ENCODE results near the gene GABRA5.

The GABRA5 gene

GRCh38 chr15:26910715-26911114 lies 43.9 kb downstream of the GABRA5 start:
- H3K4me2 ChIP-seq (ENCODE audit: low read length, poor library complexity, severe bottlenecking): no peak overlapping the region
- DNase-seq: no peak
- H3K4me3 ChIP-seq (ENCODE audit: insufficient read depth in 1 of 2, low read depth in 1 of 2, low read length in 2 of 2): no peak overlapping the region

GRCh38 chr15:26921433-26921832 lies 54.6 kb downstream of the GABRA5 start:
- Histone ChIP-seq H4K8ac (ENCODE audit: low read length) (no peak overlapping the region), H3K4ac (ENCODE audit: low read depth in 1 of 2, low read length in 2 of 2) (no peak overlapping the region), H3K36me3 (ENCODE audit: control insufficient read depth in 1 of 2, insufficient read depth in 2 of 2, low read depth in 1 of 2, low read length in 2 of 2) (no peaks in the 10 kb centered on the region), H2AK5ac (ENCODE audit: low read length, severe bottlenecking) (no peak overlapping the region), H2BK12ac (ENCODE audit: low read length in 2 of 2) (no peak overlapping the region), H3K4me3 (ENCODE audit: insufficient read depth in 1 of 2, low read depth in 1 of 2, low read length in 2 of 2) (no peak overlapping the region), H3K4me2 (ENCODE audit: low read length, poor library complexity, severe bottlenecking) (no peak overlapping the region), H3K9ac (ENCODE audit: low read length) (no peak overlapping the region), H2BK15ac (ENCODE audit: low read depth, poor library complexity, severe bottlenecking) (no peak overlapping the region), H2BK5ac (ENCODE audit: low read depth, low read length, poor library complexity, severe bottlenecking) (no peak overlapping the region), H2BK120ac (ENCODE audit: low read depth, low read length) (no peak overlapping the region), H3K9me3 (ENCODE audit: control insufficient read depth, low read length) (peaks cover 39% of the 10 kb centered on the region), H3K27me3 (ENCODE audit: control insufficient read depth in 1 of 2, insufficient read depth in 1 of 2, low read length in 2 of 2) (no peaks in the 10 kb centered on the region), H3K14ac (ENCODE audit: low read length in 2 of 2) (no peak overlapping the region), H4K91ac (ENCODE audit: low read length) (no peak overlapping the region), H3K18ac (ENCODE audit: low read depth in 1 of 2, low read length in 2 of 2) (no peak overlapping the region), H3K27ac (ENCODE audit: low read length, poor library complexity, severe bottlenecking) (no peak overlapping the region), H3K79me1 (replicated peaks; ENCODE audit: low read length, poor library complexity, severe bottlenecking) (no peaks in the 10 kb centered on the region), H2AFZ (ENCODE audit: low read depth, low read length) (no peak overlapping the region), H3K23ac (ENCODE audit: low read length in 2 of 2) (no peak overlapping the region), H3K4me1 (ENCODE audit: control insufficient read depth, insufficient read depth, low read depth, low read length) (no peaks in the 10 kb centered on the region)
- 67% methylated on average over 1 of the region's 1 CpG for WGBS
- no peak for DNase-seq

More at GRCh38 chr15:26910715-26911114, 43.9 kb downstream of the GABRA5 start:
- Histone ChIP-seq H2BK15ac (ENCODE audit: low read depth, poor library complexity, severe bottlenecking) (no peak overlapping the region), H3K9me3 (ENCODE audit: control insufficient read depth, low read length) (peaks cover 8% of the 10 kb centered on the region), H3K4ac (ENCODE audit: low read depth in 1 of 2, low read length in 2 of 2) (no peak overlapping the region), H2BK5ac (ENCODE audit: low read depth, low read length, poor library complexity, severe bottlenecking) (no peak overlapping the region), H3K27me3 (ENCODE audit: control insufficient read depth in 1 of 2, insufficient read depth in 1 of 2, low read length in 2 of 2) (no peaks in the 10 kb centered on the region), H3K79me1 (replicated peaks; ENCODE audit: low read length, poor library complexity, severe bottlenecking) (no peaks in the 10 kb centered on the region), H3K23ac (ENCODE audit: low read length in 2 of 2) (no peak overlapping the region), H2BK120ac (ENCODE audit: low read depth, low read length) (no peak overlapping the region), H4K8ac (ENCODE audit: low read length) (no peak overlapping the region), H3K27ac (ENCODE audit: low read length, poor library complexity, severe bottlenecking) (no peak overlapping the region), H3K4me1 (ENCODE audit: control insufficient read depth, insufficient read depth, low read depth, low read length) (no peaks in the 10 kb centered on the region), H2AK5ac (ENCODE audit: low read length, severe bottlenecking) (no peak overlapping the region), H3K9ac (ENCODE audit: low read length) (no peak overlapping the region), H2BK12ac (ENCODE audit: low read length in 2 of 2) (no peak overlapping the region), H2AFZ (ENCODE audit: low read depth, low read length) (no peak overlapping the region), H3K14ac (ENCODE audit: low read length in 2 of 2) (no peak overlapping the region), H4K91ac (ENCODE audit: low read length) (no peak overlapping the region), H3K36me3 (ENCODE audit: control insufficient read depth in 1 of 2, insufficient read depth in 2 of 2, low read depth in 1 of 2, low read length in 2 of 2) (no peaks in the 10 kb centered on the region), H3K18ac (ENCODE audit: low read depth in 1 of 2, low read length in 2 of 2) (no peak overlapping the region)
- 80% methylated on average over 3 of the region's 4 CpGs for WGBS

GRCh38 chr15:26926081-26926480 lies 59.2 kb downstream of the GABRA5 start:
- no peak overlapping the region for H4K91ac ChIP-seq (ENCODE audit: low read length)
- H3K18ac ChIP-seq (ENCODE audit: low read depth in 1 of 2, low read length in 2 of 2): no peak overlapping the region
- H3K9me3 ChIP-seq (ENCODE audit: control insufficient read depth, low read length): no peaks in the 10 kb centered on the region
- no peak overlapping the region for H2BK12ac ChIP-seq (ENCODE audit: low read length in 2 of 2)
- H2AK5ac ChIP-seq (ENCODE audit: low read length, severe bottlenecking): no peak overlapping the region
- DNase-seq: no peak
- no peak overlapping the region for H3K14ac ChIP-seq (ENCODE audit: low read length in 2 of 2)
- no peak overlapping the region for H4K8ac ChIP-seq (ENCODE audit: low read length)
- 71% methylated on average over 2 of the region's 2 CpGs for WGBS
- no peaks in the 10 kb centered on the region for H3K79me1 ChIP-seq (replicated peaks; ENCODE audit: low read length, poor library complexity, severe bottlenecking)
- H3K4ac ChIP-seq (ENCODE audit: low read depth in 1 of 2, low read length in 2 of 2): no peak overlapping the region
- H3K4me3 ChIP-seq (ENCODE audit: insufficient read depth in 1 of 2, low read depth in 1 of 2, low read length in 2 of 2): no peak overlapping the region
- H3K27ac ChIP-seq (ENCODE audit: low read length, poor library complexity, severe bottlenecking): no peak overlapping the region
- H3K4me1 ChIP-seq (ENCODE audit: control insufficient read depth, insufficient read depth, low read depth, low read length): no peaks in the 10 kb centered on the region
- H3K27me3 ChIP-seq (ENCODE audit: control insufficient read depth in 1 of 2, insufficient read depth in 1 of 2, low read length in 2 of 2): no peaks in the 10 kb centered on the region
- H3K23ac ChIP-seq (ENCODE audit: low read length in 2 of 2): no peak overlapping the region
- no peaks in the 10 kb centered on the region for H3K36me3 ChIP-seq (ENCODE audit: control insufficient read depth in 1 of 2, insufficient read depth in 2 of 2, low read depth in 1 of 2, low read length in 2 of 2)
- H2BK15ac ChIP-seq (ENCODE audit: low read depth, poor library complexity, severe bottlenecking): no peak overlapping the region
- H3K9ac ChIP-seq (ENCODE audit: low read length): no peak overlapping the region
- H3K4me2 ChIP-seq (ENCODE audit: low read length, poor library complexity, severe bottlenecking): no peak overlapping the region
- no peak overlapping the region for H2AFZ ChIP-seq (ENCODE audit: low read depth, low read length)
- no peak overlapping the region for H2BK5ac ChIP-seq (ENCODE audit: low read depth, low read length, poor library complexity, severe bottlenecking)
- no peak overlapping the region for H2BK120ac ChIP-seq (ENCODE audit: low read depth, low read length)

- Histone ChIP-seq H2BK5ac (ENCODE audit: low read depth, low read length, poor library complexity, severe bottlenecking) (no peak overlapping the region), H3K4me1 (ENCODE audit: control insufficient read depth, insufficient read depth, low read depth, low read length) (no peaks in the 10 kb centered on the region), H2AK5ac (ENCODE audit: low read length, severe bottlenecking) (no peak overlapping the region), H4K8ac (ENCODE audit: low read length) (no peak overlapping the region), H3K18ac (ENCODE audit: low read depth in 1 of 2, low read length in 2 of 2) (no peak overlapping the region), H3K27me3 (ENCODE audit: control insufficient read depth in 1 of 2, insufficient read depth in 1 of 2, low read length in 2 of 2) (no peaks in the 10 kb centered on the region), H3K36me3 (ENCODE audit: control insufficient read depth in 1 of 2, insufficient read depth in 2 of 2, low read depth in 1 of 2, low read length in 2 of 2) (no peaks in the 10 kb centered on the region), H2BK15ac (ENCODE audit: low read depth, poor library complexity, severe bottlenecking) (no peak overlapping the region), H3K9ac (ENCODE audit: low read length) (no peak overlapping the region), H3K4me3 (ENCODE audit: insufficient read depth in 1 of 2, low read depth in 1 of 2, low read length in 2 of 2) (no peak overlapping the region), H3K14ac (ENCODE audit: low read length in 2 of 2) (no peak overlapping the region), H3K79me1 (replicated peaks; ENCODE audit: low read length, poor library complexity, severe bottlenecking) (no peaks in the 10 kb centered on the region), H3K4ac (ENCODE audit: low read depth in 1 of 2, low read length in 2 of 2) (no peak overlapping the region), H3K4me2 (ENCODE audit: low read length, poor library complexity, severe bottlenecking) (no peak overlapping the region), H4K91ac (ENCODE audit: low read length) (no peak overlapping the region), H3K9me3 (ENCODE audit: control insufficient read depth, low read length) (no peaks in the 10 kb centered on the region), H2AFZ (ENCODE audit: low read depth, low read length) (no peak overlapping the region), H2BK12ac (ENCODE audit: low read length in 2 of 2) (no peak overlapping the region), H3K27ac (ENCODE audit: low read length, poor library complexity, severe bottlenecking) (no peak overlapping the region), H2BK120ac (ENCODE audit: low read depth, low read length) (no peak overlapping the region), H3K23ac (ENCODE audit: low read length in 2 of 2) (no peak overlapping the region)
- DNase-seq: no peak
- 77% methylated on average over 8 of the region's 8 CpGs for WGBS
Measured at GRCh38 chr15:26928051-26928450, 61.2 kb downstream of the GABRA5 start.
